ENCODE results near the gene MBP. TPM values are rescaled to one million over a fixed set of nuclear protein-coding genes. Genes with fewer than 3 reads are reported as not detected.

Gene MBP
- total and polyA plus RNA-seq, 2 donors (not counting 1 experiment from before 2014, with no cell fraction given): 2.3 to 3.6 TPM

GRCh38 chr18:77093586-77093985, 39.0 kb downstream of the MBP start:
- TF ChIP-seq EZH2 (IDR thresholded peaks at IDR 0.05; ENCODE audit: low read length, missing control alignments): no peak
- Histone ChIP-seq H3K4me3 (replicated peaks in 1 of 4; ENCODE audit: control extremely low read depth in 1 of 4, insufficient read depth in 1 of 4, low read depth in 3 of 4, low read length in 4 of 4) (no peak overlapping the region), H3K4me1 (ENCODE audit: control insufficient read depth, extremely low read depth, insufficient read depth, low read length) (peaks cover 5% of the 10 kb centered on the region), H3K27ac (ENCODE audit: insufficient read depth, low read length) (no peak overlapping the region), H3K9me3 (ENCODE audit: control insufficient read depth, insufficient read depth, low read depth, low read length) (no peaks in the 10 kb centered on the region), H3K9ac (ENCODE audit: insufficient read depth, low read length) (no peak overlapping the region), H3K79me2 (ENCODE audit: control insufficient read depth, insufficient read depth, low read length) (no peaks in the 10 kb centered on the region), H2AFZ (ENCODE audit: low read length) (no peak overlapping the region), H3K36me3 (ENCODE audit: control insufficient read depth, insufficient read depth, low read length) (no peaks in the 10 kb centered on the region), H4K20me1 (ENCODE audit: control insufficient read depth, extremely low read depth, insufficient read depth, low read length) (no peaks in the 10 kb centered on the region), H3K27me3 (ENCODE audit: control insufficient read depth, insufficient read depth, low read length) (no peaks in the 10 kb centered on the region), H3K4me2 (ENCODE audit: extremely low read depth, insufficient read depth, low read length) (no peak overlapping the region)
- DNase-seq (ENCODE audit: low read depth in 2 of 2): no peak

DNA sequence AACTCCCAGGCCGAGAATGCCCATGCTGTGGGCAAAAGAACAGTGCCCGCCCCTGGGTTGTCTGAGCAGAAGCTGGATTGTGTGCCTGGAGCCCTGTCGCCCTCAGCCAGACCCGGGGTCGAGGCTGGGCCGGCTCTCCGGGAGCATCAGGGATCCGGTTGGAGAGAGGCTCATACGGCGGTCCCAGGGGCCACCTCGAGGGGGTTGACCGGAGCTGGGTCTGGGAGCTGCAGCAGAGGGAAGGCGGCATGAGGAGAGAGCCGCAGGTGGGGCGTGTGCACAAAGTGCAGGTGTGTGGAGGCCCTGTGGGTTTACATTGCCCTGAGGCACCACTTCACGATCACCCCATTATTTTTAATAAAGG, 39.5 kb downstream of the MBP start:
- TF ChIP-seq EZH2 (IDR thresholded peaks at IDR 0.05; ENCODE audit: low read length, missing control alignments) (no peak), CTCF (conservative IDR thresholded peaks at IDR 0.05 in 1 of 2, IDR thresholded peaks at IDR 0.05 in 1 of 2; ENCODE audit: low read depth in 1 of 2, low read length in 2 of 2) (no peak)
- Histone ChIP-seq H3K36me3 (ENCODE audit: control insufficient read depth, insufficient read depth, low read length) (no peaks in the 10 kb centered on the region), H3K27me3 (ENCODE audit: control insufficient read depth, insufficient read depth, low read length) (no peaks in the 10 kb centered on the region), H3K4me3 (replicated peaks in 1 of 4; ENCODE audit: control extremely low read depth in 1 of 4, insufficient read depth in 1 of 4, low read depth in 3 of 4, low read length in 4 of 4) (no peak overlapping the region), H3K4me1 (ENCODE audit: control insufficient read depth, extremely low read depth, insufficient read depth, low read length) (peaks cover 2% of the 10 kb centered on the region), H3K4me2 (ENCODE audit: extremely low read depth, insufficient read depth, low read length) (no peak overlapping the region), H3K9ac (ENCODE audit: insufficient read depth, low read length) (no peak overlapping the region), H3K9me3 (ENCODE audit: control insufficient read depth, insufficient read depth, low read depth, low read length) (no peaks in the 10 kb centered on the region), H3K79me2 (ENCODE audit: control insufficient read depth, insufficient read depth, low read length) (no peaks in the 10 kb centered on the region), H3K27ac (ENCODE audit: insufficient read depth, low read length) (no peak overlapping the region), H2AFZ (ENCODE audit: low read length) (no peak overlapping the region), H4K20me1 (ENCODE audit: control insufficient read depth, extremely low read depth, insufficient read depth, low read length) (no peaks in the 10 kb centered on the region)
- DNase-seq (ENCODE audit: low read depth in 2 of 2): no peak

- H3K79me2 ChIP-seq (ENCODE audit: control insufficient read depth, insufficient read depth, low read length): no peaks in the 10 kb centered on the region
- no peaks in the 10 kb centered on the region for H3K4me1 ChIP-seq (ENCODE audit: control insufficient read depth, extremely low read depth, insufficient read depth, low read length)
- no peaks in the 10 kb centered on the region for H3K36me3 ChIP-seq (ENCODE audit: control insufficient read depth, insufficient read depth, low read length)
- no peak overlapping the region for H3K27ac ChIP-seq (ENCODE audit: insufficient read depth, low read length)
- H3K4me3 ChIP-seq (replicated peaks in 1 of 4; ENCODE audit: control extremely low read depth in 1 of 4, insufficient read depth in 1 of 4, low read depth in 3 of 4, low read length in 4 of 4): no peak overlapping the region
- no peaks in the 10 kb centered on the region for H3K9me3 ChIP-seq (ENCODE audit: control insufficient read depth, insufficient read depth, low read depth, low read length)
- no peak overlapping the region for H3K9ac ChIP-seq (ENCODE audit: insufficient read depth, low read length)
- TF ChIP-seq EZH2 (IDR thresholded peaks at IDR 0.05; ENCODE audit: low read length, missing control alignments) (no peak), CTCF (conservative IDR thresholded peaks at IDR 0.05 in 1 of 2, IDR thresholded peaks at IDR 0.05 in 1 of 2; ENCODE audit: low read depth in 1 of 2, low read length in 2 of 2) (no peak)
- H4K20me1 ChIP-seq (ENCODE audit: control insufficient read depth, extremely low read depth, insufficient read depth, low read length): no peaks in the 10 kb centered on the region
- no peak overlapping the region for H2AFZ ChIP-seq (ENCODE audit: low read length)
- DNase-seq (ENCODE audit: low read depth in 2 of 2): no peak
- H3K27me3 ChIP-seq (ENCODE audit: control insufficient read depth, insufficient read depth, low read length): no peaks in the 10 kb centered on the region
- H3K4me2 ChIP-seq (ENCODE audit: extremely low read depth, insufficient read depth, low read length): no peak overlapping the region
These were observed 40.2 kb downstream of the MBP start for GRCh38 chr18:77092104-77093066.
